ENCODE measurements around the gene CARD10. TPM values are rescaled to one million over a fixed set of nuclear protein-coding genes. Genes with fewer than 3 reads are reported as not detected.
A peak's percentile ranks its signal among the peaks of the same experiment; 100 is the strongest.

Gene CARD10
- total and polyA plus RNA-seq, 2 of the 13 experiments (the other 11 are each of a cell fraction or from before 2014, with no cell fraction given): 35.2 to 55.8 TPM

DNA sequence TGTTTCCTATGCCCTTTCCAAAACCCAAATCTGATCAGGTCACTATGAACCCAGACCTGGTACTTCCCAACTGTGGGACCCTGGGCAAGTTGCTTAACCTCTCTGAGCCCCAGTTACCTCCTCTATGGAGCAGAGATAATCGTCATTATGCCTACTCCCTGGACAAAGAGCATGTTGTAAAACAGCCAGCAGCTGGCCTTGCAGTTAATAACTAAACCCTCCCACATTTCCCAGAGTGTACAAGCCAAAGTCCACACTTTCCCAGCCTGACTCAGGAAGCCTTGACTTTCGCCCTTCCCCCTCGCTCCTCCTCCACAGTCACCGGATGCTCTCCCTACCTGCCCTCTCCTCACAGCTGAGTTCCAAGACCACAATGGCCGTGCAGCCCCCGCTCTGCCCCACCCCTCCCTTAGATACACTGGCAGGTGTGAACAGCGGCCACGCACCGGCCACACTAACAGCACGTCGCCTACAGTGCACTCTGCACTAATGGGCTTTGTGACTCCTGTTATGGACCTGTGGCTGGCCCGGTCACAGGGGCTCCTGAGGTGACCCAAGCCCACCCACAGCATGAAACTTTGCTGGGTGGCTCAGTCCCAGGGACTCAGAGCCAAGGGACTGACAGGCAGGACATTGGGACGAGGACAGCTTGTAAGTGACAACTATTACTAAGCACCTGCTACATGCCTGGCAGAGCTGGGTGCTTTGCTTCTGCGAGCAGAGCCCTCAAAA is 17.4 kb downstream of the CARD10 start (continued):
- peak; percentile 90 for TF ChIP-seq ZNF331 (CRISPR knock-in tag; IDR thresholded peaks at IDR 0.05)
- peak; percentile 95 for TF ChIP-seq ZNF558 (CRISPR knock-in tag; IDR thresholded peaks at IDR 0.05; ENCODE audit: borderline replicate concordance)
- peak; percentile 91 for TF ChIP-seq ZNF792 (CRISPR knock-in tag; IDR thresholded peaks at IDR 0.05)
- no peak for TF ChIP-seq ZFP37 (CRISPR knock-in tag; IDR thresholded peaks at IDR 0.05; ENCODE audit: borderline replicate concordance)
- TF ChIP-seq, protein P1, sequence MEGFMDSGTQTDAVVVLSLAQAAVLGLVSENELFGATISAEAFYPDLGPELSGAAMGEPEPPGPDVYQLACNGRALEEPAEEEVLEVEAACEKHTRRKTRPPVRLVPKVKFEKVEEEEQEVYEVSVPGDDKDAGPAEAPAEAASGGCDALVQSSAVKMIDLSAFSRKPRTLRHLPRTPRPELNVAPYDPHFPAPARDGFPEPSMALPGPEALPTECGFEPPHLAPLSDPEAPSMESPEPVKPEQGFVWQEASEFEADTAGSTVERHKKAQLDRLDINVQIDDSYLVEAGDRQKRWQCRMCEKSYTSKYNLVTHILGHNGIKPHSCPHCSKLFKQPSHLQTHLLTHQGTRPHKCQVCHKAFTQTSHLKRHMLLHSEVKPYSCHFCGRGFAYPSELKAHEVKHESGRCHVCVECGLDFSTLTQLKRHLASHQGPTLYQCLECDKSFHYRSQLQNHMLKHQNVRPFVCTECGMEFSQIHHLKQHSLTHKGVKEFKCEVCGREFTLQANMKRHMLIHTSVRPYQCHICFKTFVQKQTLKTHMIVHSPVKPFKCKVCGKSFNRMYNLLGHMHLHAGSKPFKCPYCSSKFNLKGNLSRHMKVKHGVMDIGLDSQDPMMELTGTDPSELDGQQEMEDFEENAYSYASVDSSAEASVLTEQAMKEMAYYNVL (CRISPR knock-in tag; IDR thresholded peaks at IDR 0.05; ENCODE audit: borderline replicate concordance): peak; percentile 89
- peak; percentile 84 for TF ChIP-seq GABPB1 (CRISPR knock-in tag; IDR thresholded peaks at IDR 0.05)
- TF ChIP-seq NCOA1 (CRISPR knock-in tag; IDR thresholded peaks at IDR 0.05): peak; percentile 98
- no peak for TF ChIP-seq TBP (CRISPR knock-in tag; IDR thresholded peaks at IDR 0.05)
- TF ChIP-seq, protein P2, sequence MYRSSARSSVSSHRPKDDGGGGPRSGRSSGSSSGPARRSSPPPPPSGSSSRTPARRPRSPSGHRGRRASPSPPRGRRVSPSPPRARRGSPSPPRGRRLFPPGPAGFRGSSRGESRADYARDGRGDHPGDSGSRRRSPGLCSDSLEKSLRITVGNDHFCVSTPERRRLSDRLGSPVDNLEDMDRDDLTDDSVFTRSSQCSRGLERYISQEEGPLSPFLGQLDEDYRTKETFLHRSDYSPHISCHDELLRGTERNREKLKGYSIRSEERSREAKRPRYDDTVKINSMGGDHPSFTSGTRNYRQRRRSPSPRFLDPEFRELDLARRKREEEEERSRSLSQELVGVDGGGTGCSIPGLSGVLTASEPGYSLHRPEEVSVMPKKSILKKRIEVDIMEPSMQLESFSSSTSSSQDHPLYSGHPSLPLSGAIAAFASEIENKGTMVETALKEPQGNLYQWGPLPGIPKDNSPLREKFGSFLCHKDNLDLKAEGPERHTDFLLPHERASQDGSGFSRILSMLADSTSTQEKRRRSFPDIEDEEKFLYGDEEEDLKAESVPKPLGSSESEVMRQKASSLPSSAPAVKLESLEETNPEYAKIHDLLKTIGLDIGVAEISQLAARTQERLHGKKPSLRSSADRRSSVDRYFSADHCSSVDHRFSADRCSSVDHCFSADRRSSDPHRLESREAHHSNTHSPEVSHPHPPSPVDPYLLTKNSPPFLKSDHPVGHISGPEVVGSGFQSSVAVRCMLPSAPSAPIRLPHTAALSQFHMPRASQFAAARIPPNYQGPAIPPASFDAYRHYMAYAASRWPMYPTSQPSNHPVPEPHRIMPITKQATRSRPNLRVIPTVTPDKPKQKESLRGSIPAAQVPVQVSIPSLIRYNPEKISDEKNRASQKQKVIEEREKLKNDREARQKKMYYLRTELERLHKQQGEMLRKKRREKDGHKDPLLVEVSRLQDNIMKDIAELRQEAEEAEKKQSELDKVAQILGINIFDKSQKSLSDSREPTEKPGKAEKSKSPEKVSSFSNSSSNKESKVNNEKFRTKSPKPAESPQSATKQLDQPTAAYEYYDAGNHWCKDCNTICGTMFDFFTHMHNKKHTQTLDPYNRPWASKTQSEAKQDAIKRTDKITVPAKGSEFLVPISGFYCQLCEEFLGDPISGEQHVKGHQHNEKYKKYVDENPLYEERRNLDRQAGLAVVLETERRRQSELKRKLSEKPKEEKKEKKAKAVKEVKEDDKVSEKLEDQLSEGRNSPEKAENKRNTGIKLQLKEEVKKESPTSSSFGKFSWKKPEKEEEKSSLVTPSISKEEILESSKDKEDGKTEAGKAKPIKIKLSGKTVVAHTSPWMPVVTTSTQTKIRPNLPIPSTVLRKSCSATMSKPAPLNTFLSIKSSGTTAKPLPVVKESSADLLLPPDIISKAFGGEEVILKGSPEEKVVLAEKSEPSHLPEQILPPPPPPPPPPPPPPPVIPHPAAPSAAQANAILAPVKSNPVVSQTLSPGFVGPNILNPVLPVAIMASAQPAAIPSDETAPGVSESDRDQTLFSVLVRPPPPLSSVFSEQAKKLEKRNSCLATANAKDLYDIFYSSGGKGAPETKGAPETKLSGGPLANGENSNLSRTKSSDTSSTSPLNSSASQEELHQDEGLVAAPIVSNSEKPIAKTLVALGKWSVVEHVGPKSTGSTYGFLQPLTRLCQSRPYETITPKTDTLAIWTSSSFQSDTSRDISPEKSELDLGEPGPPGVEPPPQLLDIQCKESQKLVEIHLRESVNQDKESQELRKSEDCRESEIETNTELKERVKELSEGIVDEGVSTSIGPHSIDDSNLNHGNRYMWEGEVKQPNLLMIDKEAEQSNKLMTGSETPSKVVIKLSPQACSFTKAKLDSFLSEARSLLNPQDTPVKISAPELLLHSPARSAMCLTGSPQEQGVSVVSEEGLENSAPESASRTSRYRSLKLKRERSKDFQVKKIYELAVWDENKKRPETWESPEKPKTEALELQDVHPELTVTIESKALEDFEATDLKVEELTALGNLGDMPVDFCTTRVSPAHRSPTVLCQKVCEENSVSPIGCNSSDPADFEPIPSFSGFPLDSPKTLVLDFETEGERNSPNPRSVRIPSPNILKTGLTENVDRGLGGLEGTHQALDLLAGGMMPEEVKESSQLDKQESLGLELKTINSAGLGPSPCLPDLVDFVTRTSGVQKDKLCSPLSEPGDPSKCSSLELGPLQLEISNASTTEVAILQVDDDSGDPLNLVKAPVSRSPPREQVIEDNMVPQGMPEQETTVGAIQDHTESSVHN (CRISPR knock-in tag; IDR thresholded peaks at IDR 0.05): peak; percentile 89
- peak; percentile 87 for TF ChIP-seq IKZF4 (CRISPR knock-in tag; IDR thresholded peaks at IDR 0.05; ENCODE audit: borderline replicate concordance, low read depth, not compliant biosample characterization)
- TF ChIP-seq MAFG (CRISPR knock-in tag; IDR thresholded peaks at IDR 0.05): no peak
- TF ChIP-seq, protein P3, sequence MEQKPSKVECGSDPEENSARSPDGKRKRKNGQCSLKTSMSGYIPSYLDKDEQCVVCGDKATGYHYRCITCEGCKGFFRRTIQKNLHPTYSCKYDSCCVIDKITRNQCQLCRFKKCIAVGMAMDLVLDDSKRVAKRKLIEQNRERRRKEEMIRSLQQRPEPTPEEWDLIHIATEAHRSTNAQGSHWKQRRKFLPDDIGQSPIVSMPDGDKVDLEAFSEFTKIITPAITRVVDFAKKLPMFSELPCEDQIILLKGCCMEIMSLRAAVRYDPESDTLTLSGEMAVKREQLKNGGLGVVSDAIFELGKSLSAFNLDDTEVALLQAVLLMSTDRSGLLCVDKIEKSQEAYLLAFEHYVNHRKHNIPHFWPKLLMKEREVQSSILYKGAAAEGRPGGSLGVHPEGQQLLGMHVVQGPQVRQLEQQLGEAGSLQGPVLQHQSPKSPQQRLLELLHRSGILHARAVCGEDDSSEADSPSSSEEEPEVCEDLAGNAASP (CRISPR knock-in tag; IDR thresholded peaks at IDR 0.05; ENCODE audit: borderline replicate concordance): peak; percentile 97
- TF ChIP-seq, protein P4, sequence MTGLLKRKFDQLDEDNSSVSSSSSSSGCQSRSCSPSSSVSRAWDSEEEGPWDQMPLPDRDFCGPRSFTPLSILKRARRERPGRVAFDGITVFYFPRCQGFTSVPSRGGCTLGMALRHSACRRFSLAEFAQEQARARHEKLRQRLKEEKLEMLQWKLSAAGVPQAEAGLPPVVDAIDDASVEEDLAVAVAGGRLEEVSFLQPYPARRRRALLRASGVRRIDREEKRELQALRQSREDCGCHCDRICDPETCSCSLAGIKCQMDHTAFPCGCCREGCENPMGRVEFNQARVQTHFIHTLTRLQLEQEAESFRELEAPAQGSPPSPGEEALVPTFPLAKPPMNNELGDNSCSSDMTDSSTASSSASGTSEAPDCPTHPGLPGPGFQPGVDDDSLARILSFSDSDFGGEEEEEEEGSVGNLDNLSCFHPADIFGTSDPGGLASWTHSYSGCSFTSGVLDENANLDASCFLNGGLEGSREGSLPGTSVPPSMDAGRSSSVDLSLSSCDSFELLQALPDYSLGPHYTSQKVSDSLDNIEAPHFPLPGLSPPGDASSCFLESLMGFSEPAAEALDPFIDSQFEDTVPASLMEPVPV (CRISPR knock-in tag; IDR thresholded peaks at IDR 0.05): no peak
- peak in 1 of 2 experiments; percentile 94; a peak in 3 of 4 replicates for TF ChIP-seq EP300 (IDR thresholded peaks at IDR 0.05; ENCODE audit: low read depth in 2 of 2, low read length in 2 of 2)
- TF ChIP-seq EP300 (CRISPR knock-in tag; IDR thresholded peaks at IDR 0.05; ENCODE audit: borderline replicate concordance): peak; percentile 97
- peak; percentile 55 for TF ChIP-seq FOSL1 (CRISPR knock-in tag; IDR thresholded peaks at IDR 0.05; ENCODE audit: borderline replicate concordance)

Data from HepG2 (cell line).